NOMO-1 treated with dmso at 0.1 percent for 144 hours (cell line): Measurements from ENCODE around the gene TCAP.

Experiments used
- DNase-seq: peaks from one replicate; lab custom pipeline; 2025; ENCODE audit not compliant: unreplicated experiment; lab: John Stamatoyannopoulos, UW

The TCAP gene

DNA sequence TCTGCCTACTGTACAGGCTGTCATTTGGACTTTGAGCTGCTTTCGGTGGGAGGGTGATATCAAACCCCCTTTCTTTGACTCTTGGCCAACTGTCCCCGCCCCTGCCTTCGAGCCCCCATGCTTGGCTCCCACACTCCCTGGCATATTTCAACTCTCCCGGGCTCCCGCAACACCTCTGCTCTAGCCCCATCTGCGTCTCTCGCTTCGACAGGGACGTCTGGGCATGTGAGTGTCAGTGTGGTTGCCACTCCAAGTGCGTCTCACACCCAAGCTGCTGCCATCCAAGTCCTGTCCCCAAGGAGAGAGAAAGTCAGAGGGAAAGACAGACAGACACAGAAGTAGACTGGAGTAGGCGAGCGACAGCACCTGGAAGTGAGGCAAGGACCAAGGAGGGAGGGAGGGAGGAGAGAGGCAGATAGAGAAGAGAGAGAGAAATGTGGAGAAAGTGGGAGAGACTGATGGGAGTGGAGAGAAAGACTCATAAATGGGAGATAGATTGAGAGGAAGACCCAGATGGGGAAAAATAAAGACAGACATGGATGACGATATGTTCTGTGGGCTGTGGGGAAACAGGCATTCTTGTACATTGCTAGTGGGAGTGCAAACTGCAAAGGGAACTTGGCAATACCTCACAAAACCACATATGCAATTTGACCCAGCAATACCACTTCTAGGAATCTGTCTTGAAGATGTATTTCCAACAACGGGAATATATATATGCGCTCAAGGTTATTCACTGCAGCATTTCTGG is 16.4 kb upstream of the TCAP start:
- DNase-seq: no peak

DNA sequence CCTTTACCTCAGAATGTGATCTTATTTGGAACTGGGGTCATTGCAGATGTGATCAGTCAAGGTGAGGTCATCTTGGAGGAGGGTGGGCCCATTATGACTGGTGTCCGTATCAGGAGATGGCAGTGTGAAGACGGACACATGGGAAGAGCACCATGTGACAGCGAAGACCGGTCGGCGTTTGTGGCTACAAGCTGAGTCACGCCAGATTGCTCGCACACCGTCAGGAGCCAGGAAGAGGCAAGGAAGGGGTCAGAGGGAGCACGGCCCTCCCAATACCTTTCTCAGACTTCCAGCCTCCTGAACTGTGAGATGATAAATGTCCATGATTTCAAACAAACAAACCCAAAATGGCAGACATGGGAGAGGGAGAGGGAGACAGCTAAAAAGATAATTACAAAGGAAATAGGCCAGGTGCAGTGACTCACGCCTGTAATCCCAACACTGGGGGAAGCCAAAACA is 15.0 kb upstream of the TCAP start:
- DNase-seq: no peak

DNA sequence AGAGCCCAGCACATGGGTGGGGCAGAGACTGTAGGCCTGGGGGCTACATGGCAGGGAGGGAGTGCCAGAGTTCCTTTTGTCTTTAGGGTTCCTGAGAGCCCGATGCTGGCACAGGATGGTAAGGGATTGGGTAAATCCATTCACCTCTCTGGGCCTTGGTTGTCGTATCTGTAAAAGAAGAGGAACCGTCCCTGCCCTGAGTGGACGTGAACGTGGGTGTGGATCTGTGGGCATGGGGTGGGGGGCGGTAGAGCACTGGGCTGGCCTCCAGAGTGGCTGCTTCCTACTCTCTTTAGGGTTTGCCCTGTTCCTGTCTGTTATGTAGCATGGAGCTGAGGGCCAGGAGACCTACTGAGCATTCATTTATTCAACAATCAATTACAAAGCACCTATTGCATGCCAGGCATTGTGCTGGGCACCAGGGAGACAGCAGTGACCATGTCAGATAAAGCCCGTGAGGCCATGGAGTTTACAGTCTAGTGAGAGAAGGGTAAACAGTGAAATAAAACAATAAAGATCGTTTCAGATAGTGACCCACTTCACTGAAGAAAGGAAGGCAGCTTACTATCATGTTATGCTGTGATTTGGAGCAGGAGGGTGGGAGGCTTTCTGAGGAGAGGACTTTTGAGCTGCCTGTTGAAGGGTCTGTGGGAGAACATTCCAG is 13.1 kb upstream of the TCAP start:
- DNase-seq: no peak

DNA sequence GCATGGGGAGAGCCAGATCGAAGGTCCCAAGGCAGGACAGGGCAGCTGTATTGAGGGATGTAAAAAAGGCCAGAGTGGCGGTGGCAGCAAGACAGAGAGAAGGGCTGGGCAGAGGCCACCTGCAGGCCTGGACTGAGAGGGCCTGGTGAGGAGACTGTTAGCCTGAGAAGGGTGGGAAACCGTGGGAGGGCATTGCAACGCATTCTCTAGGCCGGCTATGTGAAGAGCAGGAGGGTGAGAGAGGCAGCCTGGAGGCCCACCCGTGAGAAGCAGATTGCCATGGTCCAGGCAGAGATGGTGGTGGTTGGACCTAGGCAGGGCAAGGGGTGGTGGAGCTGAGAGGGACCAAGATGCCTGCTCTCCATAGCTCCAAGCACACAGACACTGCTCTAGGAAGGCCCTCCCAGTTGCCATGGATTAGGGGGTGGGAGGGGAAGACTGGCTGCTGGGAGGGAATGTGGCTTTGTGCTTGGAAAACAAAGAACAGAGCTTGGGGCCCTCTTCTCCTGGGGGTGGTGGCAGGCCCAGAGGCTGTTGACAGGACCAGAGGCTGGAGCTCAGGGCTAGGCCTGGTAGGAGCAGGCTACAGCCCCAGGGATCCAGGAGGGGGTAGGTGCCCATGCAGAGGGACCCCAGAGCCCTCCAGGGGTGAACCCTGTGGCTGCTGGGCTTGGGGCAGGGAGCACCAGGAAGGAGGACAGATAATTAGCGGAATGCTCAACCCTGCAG is 12.4 kb upstream of the TCAP start:
- no peak for DNase-seq

DNA sequence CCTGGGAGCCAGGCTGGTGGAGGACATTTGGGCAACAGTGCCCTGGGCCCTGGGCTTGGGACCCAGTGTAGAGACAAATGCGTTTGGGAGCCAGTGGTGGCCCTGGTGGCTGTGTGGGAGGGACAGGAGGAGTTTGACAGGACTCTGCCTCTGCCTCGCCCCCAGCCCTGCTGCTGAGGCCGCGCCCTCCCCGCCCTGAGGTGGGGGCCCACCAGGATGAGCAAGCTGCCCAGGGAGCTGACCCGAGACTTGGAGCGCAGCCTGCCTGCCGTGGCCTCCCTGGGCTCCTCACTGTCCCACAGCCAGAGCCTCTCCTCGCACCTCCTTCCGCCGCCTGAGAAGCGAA is 11.9 kb upstream of the TCAP start:
- no peak for DNase-seq

DNA sequence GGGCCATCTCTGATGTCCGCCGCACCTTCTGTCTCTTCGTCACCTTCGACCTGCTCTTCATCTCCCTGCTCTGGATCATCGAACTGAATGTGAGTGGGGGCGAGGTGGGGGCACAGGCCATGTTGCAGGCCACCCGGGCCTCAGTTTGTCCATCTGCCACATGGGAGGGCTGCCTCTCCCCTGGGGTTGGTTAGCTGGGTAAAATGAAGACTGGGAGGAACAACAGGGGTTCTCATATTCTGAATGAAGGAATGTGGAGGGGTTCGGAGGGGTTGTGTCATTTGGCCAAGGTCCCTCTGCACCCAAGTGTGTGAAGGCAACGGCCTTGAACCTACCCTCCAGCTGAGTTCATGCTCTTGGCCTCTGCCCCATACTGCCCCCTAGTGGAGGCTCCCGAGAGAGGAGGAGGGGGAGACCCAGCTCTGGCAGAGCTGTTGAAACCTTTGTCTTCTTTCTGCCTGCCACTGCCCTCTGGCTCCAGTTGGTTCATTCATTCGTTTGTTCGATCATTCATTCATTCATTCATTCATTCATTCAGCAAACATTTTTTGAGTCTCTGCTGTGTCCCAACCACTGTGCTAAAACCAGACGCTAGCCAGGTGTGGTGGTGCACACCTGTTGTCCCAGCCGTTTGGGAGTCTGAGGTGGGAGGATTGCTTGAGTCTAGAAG is 11.4 kb upstream of the TCAP start:
- DNase-seq: peak; percentile 13

DNA sequence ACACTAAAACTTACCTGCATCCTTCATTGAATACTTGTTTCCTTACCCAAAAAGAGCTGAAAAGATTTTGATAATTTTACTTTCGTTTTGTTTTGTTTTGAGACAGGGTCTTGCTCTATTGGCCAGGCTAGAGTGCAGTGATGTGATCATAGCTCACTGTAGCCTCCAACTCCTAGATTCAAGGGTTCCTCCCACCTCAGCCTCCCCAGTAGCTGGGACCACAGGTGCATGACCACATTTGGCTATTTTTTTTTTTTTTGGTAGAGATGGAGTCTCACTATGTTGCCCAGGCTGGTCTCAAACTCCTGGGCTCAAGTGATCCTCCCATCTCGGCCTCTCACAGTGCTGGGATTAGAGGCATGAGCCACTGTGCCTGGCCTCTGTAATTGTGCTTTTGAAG is 10.0 kb upstream of the TCAP start:
- no peak for DNase-seq

DNA sequence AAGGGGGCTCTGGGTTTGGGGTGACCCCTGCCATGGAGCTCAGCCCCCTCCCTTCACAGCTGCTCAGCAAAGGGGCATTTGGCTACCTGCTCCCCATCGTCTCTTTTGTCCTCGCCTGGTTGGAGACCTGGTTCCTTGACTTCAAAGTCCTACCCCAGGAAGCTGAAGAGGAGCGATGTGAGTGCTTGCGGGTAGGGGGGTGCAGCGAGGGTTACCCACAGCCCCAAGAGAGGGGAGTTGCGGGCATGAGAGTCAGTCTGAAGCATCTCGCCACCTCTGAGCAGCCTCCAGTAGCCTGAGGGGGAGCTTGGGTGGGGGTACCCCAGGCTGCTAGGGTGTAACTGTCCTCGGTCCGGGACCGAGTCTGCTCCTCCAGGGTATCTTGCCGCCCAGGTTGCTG is 6.8 kb upstream of the TCAP start:
- no peak for DNase-seq

DNA sequence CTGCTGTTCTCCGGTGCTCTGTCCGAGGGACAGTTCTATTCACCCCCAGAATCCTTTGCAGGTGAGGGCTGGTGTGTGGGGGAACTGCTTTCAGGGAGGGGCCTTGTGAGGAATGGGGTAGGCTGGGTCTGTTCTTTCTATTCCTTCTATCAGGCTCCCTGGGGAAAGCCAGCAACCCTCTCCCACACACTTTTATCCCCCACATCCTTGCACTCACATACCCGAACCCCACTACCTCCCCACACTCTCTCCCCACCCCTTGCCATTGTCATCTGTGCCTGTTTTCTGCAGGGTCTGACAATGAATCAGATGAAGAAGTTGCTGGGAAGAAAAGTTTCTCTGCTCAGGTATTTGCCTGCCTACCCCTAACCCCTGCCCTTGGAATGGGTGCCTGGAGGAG is 6.4 kb upstream of the TCAP start:
- no peak for DNase-seq

DNA sequence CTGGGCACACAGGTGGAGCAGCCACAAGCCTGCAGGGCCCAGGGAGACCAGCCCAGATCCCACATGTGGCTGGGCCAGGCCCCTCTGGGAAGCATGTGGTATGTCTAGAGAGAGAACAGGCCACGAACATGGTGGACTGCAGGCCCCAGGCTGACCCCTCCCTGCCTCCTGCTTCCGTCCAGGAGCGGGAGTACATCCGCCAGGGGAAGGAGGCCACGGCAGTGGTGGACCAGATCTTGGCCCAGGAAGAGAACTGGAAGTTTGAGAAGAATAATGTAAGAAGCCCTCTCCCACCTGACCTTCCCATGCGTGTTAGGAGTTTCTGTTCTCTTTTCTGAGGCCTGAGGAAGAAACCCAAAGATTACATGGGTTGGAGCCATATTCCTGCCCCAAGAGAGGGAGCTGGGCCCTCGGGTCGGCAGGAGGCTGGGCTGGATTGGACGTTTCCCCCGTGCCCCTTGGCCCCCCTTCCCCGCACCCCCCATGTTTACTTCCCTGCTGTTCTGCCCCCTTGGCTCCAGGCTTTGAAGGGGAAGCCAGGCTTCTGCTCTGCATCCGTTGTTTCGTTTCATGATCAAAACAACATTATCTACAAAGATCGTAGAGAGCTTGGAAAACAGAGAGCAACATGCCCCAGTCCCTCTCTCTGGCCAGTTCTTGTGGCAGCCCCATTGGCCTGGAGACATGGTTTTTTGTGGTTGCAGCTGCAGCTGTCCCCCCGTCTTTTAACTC is 5.7 kb upstream of the TCAP start:
- DNase-seq: peak; percentile 14

DNA sequence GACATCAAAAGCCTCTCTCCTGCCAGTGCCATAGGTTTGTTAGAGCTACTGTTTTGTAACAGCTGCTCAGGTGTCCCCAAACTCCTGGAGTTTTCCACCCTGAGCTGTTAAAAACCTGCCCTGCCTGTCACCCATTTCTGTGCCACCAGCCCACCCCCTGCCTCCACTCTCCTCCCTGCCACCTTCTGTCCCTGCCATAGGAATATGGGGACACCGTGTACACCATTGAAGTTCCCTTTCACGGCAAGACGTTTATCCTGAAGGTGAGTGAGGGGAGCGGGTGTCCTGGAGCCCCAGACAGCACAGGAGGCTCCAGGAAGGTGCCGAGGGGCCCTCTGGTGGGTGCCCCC is 5.2 kb upstream of the TCAP start:
- DNase-seq: no peak

DNA sequence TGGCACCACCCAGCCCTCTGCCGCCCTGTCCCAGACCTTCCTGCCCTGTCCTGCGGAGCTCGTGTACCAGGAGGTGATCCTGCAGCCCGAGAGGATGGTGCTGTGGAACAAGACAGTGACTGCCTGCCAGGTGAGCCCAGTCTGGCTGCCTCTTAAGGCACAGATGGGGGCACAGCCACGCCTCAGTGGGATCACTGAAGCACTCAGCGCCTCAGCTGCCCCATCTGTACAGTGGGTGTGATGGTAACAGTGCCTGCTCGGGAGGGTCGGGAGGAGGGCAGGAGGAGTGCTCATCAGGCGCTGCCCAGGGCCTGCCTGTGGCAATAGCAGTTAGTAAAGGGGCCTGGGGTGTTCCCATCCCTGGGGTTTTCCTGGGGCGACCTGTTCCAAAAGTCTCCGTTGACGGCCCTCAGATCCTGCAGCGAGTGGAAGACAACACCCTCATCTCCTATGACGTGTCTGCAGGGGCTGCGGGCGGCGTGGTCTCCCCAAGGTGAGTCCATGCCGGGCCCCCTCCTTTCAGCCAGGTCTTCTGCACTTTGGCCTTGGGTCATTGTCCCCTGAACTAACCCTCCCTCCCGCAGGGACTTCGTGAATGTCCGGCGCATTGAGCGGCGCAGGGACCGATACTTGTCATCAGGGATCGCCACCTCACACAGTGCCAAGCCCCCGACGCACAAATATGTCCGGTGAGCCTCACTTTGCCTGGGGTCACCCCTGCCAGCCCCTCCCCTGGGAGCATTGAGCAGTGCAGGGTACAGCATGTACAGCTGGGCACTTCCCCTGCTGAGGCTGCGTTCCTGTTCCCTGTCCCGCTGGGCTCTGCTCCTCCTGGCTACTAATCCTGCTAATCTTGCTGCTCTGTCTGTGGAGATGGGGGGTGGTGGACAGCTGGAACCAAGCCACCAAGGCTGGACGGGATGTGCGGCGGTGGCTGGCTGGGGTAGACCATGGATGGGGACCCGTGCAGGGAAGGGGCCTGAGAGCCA is 4.5 kb upstream of the TCAP start:
- DNase-seq: no peak

DNA sequence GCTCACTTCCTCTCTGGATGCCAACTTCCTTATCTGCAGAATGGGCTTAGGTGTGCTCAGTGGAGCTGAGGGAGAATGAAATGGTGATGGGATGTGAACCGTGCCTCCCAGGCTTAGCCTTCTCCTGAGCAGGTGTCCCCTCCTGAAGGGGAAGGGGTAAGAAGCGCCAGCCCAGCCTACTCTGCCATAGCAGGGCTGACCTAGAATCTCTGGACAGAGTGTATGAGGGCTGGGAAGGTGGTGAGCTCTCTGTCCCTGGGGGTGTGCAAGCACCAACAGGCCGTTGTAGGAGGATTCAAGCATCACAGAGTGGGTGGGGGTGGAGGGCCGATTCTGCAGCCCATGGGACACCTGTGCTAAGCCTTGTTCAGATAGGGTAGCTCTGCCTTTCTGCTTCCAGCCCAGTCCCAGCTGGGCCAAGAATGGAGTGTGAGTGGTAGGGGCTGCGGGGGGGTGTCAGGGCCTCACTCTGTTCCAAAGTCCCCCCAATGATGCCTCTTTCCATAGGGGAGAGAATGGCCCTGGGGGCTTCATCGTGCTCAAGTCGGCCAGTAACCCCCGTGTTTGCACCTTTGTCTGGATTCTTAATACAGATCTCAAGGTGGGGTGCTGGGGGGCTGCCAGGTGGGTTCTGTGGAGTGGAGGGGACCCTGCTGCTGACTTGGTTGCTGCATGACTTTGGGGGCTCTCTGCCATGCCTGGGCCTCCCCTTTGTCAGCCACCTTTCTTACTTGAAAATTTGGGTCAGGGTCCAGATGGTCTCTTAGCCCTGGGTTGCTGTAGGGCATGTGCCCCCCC is 3.2 kb upstream of the TCAP start:
- DNase-seq: no peak

DNA sequence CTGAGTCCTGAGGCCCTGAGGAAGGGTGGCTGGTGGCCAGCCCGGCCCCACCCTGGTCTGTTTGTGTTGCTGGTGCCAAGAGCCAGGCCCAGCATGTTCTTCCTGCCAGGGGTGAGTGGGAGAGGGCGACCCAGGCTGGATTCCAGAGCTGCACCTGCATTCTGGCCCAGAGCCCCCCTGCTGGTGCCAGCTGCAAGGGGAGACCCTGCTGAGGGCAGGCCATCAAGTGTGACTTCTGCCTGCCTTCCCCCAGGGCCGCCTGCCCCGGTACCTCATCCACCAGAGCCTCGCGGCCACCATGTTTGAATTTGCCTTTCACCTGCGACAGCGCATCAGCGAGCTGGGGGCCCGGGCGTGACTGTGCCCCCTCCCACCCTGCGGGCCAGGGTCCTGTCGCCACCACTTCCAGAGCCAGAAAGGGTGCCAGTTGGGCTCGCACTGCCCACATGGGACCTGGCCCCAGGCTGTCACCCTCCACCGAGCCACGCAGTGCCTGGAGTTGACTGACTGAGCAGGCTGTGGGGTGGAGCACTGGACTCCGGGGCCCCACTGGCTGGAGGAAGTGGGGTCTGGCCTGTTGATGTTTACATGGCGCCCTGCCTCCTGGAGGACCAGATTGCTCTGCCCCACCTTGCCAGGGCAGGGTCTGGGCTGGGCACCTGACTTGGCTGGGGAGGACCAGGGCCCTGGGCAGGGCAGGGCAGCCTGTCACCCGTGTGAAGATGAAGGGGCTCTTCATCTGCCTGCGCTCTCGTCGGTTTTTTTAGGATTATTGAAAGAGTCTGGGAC is 2.4 kb upstream of the TCAP start:
- no peak for DNase-seq

DNA sequence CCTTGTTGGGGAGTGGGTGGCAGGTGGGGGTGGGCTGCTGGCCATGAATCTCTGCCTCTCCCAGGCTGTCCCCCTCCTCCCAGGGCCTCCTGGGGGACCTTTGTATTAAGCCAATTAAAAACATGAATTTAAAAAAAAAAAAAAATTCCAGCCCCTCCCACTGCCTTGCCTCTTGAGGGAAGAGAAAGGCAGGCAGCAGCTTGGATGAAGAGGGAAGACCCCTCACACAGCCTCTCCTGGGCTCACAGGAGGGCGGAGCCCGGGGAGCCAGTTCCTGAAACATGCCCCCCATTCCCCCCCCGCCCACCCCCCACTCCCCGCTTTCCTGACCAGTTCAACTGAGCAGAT is 1.8 kb upstream of the TCAP start:
- DNase-seq: no peak

DNA sequence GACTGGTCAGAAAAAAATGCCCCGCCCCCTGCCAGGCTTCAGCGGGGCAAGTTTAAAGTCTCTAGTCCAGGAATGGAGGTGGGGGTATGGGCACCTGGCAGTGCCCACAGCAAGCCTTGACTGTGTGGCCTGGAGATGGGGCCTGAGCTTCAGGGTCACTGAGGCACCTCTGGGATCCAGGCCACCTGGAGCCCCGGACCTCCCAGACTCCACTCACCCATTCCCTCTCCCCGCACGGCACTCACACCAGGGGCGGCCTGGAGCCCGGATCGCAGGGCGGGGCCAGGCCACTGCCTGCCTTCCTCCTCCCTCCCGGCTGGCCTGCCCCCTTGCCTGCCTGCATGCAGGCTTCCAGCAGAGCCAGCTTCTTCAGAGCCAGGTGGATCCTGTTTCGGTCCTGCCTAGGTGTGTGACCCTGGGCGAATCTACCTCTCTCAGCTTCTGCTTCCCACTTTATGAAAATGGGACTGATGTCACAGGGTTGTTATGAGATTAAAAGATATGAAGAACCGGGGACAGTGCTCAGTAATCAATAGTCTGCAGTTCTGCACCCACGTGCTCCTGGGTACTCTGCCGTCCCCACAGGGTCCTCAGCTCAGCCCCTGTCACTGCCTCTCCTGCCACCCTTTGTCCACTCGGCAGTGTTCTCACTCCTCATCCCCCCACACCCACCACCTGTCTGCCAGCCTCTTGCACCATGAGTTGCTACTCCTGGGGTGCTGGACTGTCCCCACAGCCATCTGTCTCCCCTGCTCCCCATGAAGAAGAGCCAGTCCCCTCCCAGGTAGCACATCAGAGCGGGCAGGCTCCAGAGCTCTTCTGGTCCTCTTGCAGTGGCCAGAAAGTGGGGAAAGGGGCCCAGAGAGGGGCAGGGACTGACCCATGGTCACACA is 1.2 kb upstream of the TCAP start:
- no peak for DNase-seq

DNA sequence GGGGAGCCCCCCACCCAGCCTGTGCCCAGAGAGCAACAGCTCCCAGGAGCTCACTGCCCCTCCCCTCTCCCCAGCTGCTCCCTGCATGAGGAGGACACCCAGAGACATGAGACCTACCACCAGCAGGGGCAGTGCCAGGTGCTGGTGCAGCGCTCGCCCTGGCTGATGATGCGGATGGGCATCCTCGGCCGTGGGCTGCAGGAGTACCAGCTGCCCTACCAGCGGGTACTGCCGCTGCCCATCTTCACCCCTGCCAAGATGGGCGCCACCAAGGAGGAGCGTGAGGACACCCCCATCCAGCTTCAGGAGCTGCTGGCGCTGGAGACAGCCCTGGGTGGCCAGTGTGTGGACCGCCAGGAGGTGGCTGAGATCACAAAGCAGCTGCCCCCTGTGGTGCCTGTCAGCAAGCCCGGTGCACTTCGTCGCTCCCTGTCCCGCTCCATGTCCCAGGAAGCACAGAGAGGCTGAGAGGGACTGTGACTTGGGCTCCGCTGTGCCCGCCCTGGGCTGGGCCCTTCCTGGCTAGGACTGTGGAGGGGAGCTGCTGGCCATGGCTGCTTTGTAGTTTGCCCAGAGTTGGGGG is 584 bp downstream of the TCAP start:
- DNase-seq: no peak
